ENCODE measurements around the gene LIN7A. TPM values are rescaled to one million over a fixed set of nuclear protein-coding genes. Genes with fewer than 3 reads are reported as not detected.

The LIN7A gene
- total and polyA plus RNA-seq, 2 of the 8 experiments (the other 6 are each of a cell fraction or from before 2014, with no cell fraction given), result 5.8 to 22.0 TPM

DNA sequence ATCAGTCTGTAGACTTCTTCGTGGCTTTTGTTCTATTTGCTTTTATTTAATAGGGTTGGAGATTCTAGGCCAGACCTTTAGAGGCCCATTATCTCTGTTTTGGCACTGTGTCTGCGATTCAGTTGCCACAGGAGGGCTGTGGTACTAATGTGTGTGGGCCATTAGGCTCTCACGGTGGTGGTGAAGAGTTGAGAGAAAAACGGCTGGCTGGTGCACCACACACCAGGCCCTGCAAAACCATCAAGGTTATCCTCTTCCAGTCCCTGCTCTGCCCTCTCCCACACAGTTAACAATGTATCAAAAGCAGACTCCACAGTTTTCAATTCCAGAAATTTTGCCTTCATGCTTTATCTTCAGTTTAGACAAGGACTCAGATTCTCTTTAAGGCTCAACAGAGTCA lies 123.3 kb downstream of the LIN7A start:
- WGBS, 2 experiments (ENCODE audit: extremely low coverage in 1 of 2, insufficient coverage in 1 of 2, insufficient read length in 1 of 2, insufficient replicate concordance in 2 of 2, low coverage in 1 of 2, low lambda C conversion rate in 2 of 2, missing lambda C conversion rate in 1 of 2), result 88% methylated on average over 4 of the region's 4 CpGs; no CpG with 5 or more reads in 1 of the 2 experiments
- TF ChIP-seq TEAD4 (IDR thresholded peaks at IDR 0.05; ENCODE audit: low read depth, low read length), result no peak
- no peak for TF ChIP-seq GABPA (IDR thresholded peaks at IDR 0.05; ENCODE audit: borderline replicate concordance, insufficient read depth, low read length)
- no peak for TF ChIP-seq EGR1 (IDR thresholded peaks at IDR 0.05; ENCODE audit: borderline replicate concordance, low read depth, low read length)
- TF ChIP-seq KDM1A (IDR thresholded peaks at IDR 0.05; ENCODE audit: borderline replicate concordance, low read length), result no peak
- TF ChIP-seq SP1 (IDR thresholded peaks at IDR 0.05; ENCODE audit: low read depth, low read length), result no peak

More for the DNA sequence above, 123.3 kb downstream of the LIN7A start:
- Histone ChIP-seq H3K18ac (ENCODE audit: extremely low read depth, low read length) (no peak overlapping the region), H2BK12ac (ENCODE audit: low read depth, low read length) (no peak overlapping the region), H3K36me3 (ENCODE audit: control insufficient read depth in 2 of 4, insufficient read depth in 4 of 4, low read length in 3 of 4) (peaks cover 0 to 8% (median 1%) of the 10 kb centered on the region in 4 experiments; a peak in 2 of 8 replicates), H3K27me3 (replicated peaks in 1 of 4; ENCODE audit: control insufficient read depth in 3 of 4, extremely low read depth in 1 of 4, insufficient read depth in 3 of 4, low read length in 3 of 4) (no peaks in the 10 kb centered on the region), H4K8ac (ENCODE audit: extremely low read depth, insufficient read depth, low read length) (no peak overlapping the region), H3K4me2 (ENCODE audit: insufficient read depth in 1 of 2, low read depth in 2 of 2, low read length in 2 of 2) (no peak overlapping the region), H3K4me1 (replicated peaks in 1 of 4; ENCODE audit: control insufficient read depth in 3 of 4, insufficient read depth in 4 of 4, low read length in 3 of 4) (no peaks in the 10 kb centered on the region), H3K9me3 (ENCODE audit: insufficient read depth in 2 of 2, low read depth in 1 of 2, low read length in 1 of 2) (no peaks in the 10 kb centered on the region), H2BK20ac (ENCODE audit: low read length) (no peak overlapping the region), H3K56ac (replicated peaks; ENCODE audit: insufficient read length, low read depth, low read length) (no peak overlapping the region), H3K23me2 (ENCODE audit: low read depth, low read length) (no peaks in the 10 kb centered on the region; the same call in 1 of the 2 replicates), H3K4me3 (ENCODE audit: extremely low read depth in 1 of 4, insufficient read depth in 2 of 4, low read depth in 3 of 4, low read length in 4 of 4) (no peak overlapping the region), H4K5ac (ENCODE audit: insufficient read length, low read depth, low read length) (no peak overlapping the region), H3K14ac (ENCODE audit: insufficient read length) (no peak overlapping the region), H4K20me1 (replicated peaks in 1 of 2; ENCODE audit: control insufficient read depth in 1 of 2, insufficient read depth in 2 of 2, low read length in 2 of 2) (no peaks in the 10 kb centered on the region), H3K9ac (replicated peaks in 1 of 4; ENCODE audit: extremely low read depth in 1 of 4, low read depth in 3 of 4, low read length in 3 of 4) (no peak overlapping the region), H2BK120ac (replicated peaks; ENCODE audit: low read depth, low read length) (no peak overlapping the region), H2BK15ac (ENCODE audit: low read length) (no peak overlapping the region), H2AK5ac (ENCODE audit: low read depth, low read length) (no peak overlapping the region), H2BK5ac (ENCODE audit: low read depth, low read length) (no peak overlapping the region), H3K27ac (ENCODE audit: low read depth, low read length) (no peak overlapping the region), H4K91ac (replicated peaks; ENCODE audit: insufficient read length, low read length) (no peak overlapping the region), H2AFZ (ENCODE audit: low read length) (no peak overlapping the region), H3K79me1 (ENCODE audit: low read depth, low read length) (no peaks in the 10 kb centered on the region), H3K23ac (ENCODE audit: insufficient read length) (no peak overlapping the region), H3K4ac (replicated peaks; ENCODE audit: insufficient read length, low read depth, low read length) (no peak overlapping the region), H3K79me2 (ENCODE audit: control insufficient read depth in 1 of 2, insufficient read depth in 2 of 2, low read length in 2 of 2) (no peaks in the 10 kb centered on the region)
- DNase-seq (ENCODE audit: low read depth in 1 of 2, low spot score in 2 of 2) (no peak), FAIRE-seq (no peak)
- ChIA-PET CTCF (ENCODE audit: partially characterized antibody) (interaction anchor here (1.1 kb wide), 1 partner anchor 9 kb away, joined by 3 read pairs; no protein-coding TSS in a partner anchor), POLR2A (ENCODE audit: partially characterized antibody) (no interaction called here)
